Endothelial cell of umbilical vein (primary cell): ENCODE results near the gene SGSH. TPM values are rescaled to one million over a fixed set of nuclear protein-coding genes. Genes with fewer than 3 reads are reported as not detected.

Source experiments
- BruUV-seq: library from RNA; stranded (reverse); fragments of 400-500 nt; replicated peaks from 2 replicates; lab custom pipeline; 2021; lab: Mats Ljungman, UMichigan
- CTCF ChIA-PET: fragments of 300-600, 350-600 bp; sonication (Branson Sonifier 250); formaldehyde crosslinking; loops from one replicate; lab custom pipeline; 2021; ENCODE audit warnings: antibody characterized with exemption, inconsistent platforms; lab: Charles Lee
- POLR2A ChIA-PET: fragments of 300-600, 350-600 bp; sonication (Branson Sonifier 250); formaldehyde crosslinking; loops from one replicate; lab custom pipeline; 2021; ENCODE audit warnings: antibody characterized with exemption, inconsistent platforms; lab: Charles Lee
- DNase-seq: peaks from one replicate; pipeline ENCODE4 v3.0.0-alpha.2; 2011; ENCODE audit warnings: low read depth, low spot score
- FAIRE-seq: peaks from 2 replicates; lab custom pipeline; 2011; peaks lifted over from hg19 to GRCh38; lab: Jason Lieb, UNC
- H2AFZ ChIP-seq: 2 replicates; pipeline ENCODE4 v1.6.0; 2012; ENCODE audit warnings: low read depth, low read length, control low read depth, inconsistent platforms
- H3K27ac ChIP-seq: 2 replicates; pipeline ENCODE4 v1.5.1; 2011; ENCODE audit warnings: low read depth, mild to moderate bottlenecking, control low read depth, low read length, moderate library complexity; ENCODE audit not compliant: insufficient read depth
- H3K27me3 ChIP-seq, 2 experiments: 2 replicates each; pipeline versions ENCODE4 v1.6.0 to v1.6.1; 2011; ENCODE audit warnings: low read length in 2 of 2, mixed read lengths in 1 of 2; ENCODE audit not compliant: control insufficient read depth in 2 of 2, insufficient read depth in 2 of 2
- H3K36me3 ChIP-seq, 2 experiments: 2 replicates in 1 of 2; 3 replicates in 1 of 2; pipeline ENCODE4 v1.5.1; 2011; ENCODE audit warnings: low read length in 2 of 2, mild to moderate bottlenecking in 1 of 2, moderate library complexity in 1 of 2; ENCODE audit not compliant: control insufficient read depth in 2 of 2, insufficient read depth in 2 of 2; ENCODE audit errors: extremely low read depth in 1 of 2
- H3K4me1 ChIP-seq: 3 replicates; pipeline ENCODE4 v1.5.1; 2011; ENCODE audit warnings: mild to moderate bottlenecking, low read length; ENCODE audit not compliant: control insufficient read depth, insufficient read depth; ENCODE audit errors: extremely low read depth
- H3K4me2 ChIP-seq: 2 replicates; pipeline ENCODE4 v1.6.1; 2011; ENCODE audit warnings: low read length, control low read depth, mixed read lengths; ENCODE audit not compliant: insufficient read depth
- H3K4me3 ChIP-seq, 3 experiments: fragments of 200-600 bp in 1 of 3; sonication (generic), shearing (Covaris generic) in 1 of 3; replicated peaks in 1 of 3; 2 replicates each; pipeline ENCODE4 v1.5.1; 2011 to 2016; ENCODE audit warnings: control low read depth in 3 of 3, low read length in 3 of 3, mild to moderate bottlenecking in 2 of 3, inconsistent platforms in 1 of 3, low read depth in 1 of 3, moderate library complexity in 1 of 3; ENCODE audit not compliant: insufficient read depth in 1 of 3
- H3K79me2 ChIP-seq: 2 replicates; pipeline ENCODE4 v1.6.0; 2012; ENCODE audit warnings: low read length, inconsistent platforms; ENCODE audit not compliant: control insufficient read depth, insufficient read depth
- H3K9ac ChIP-seq: replicated peaks from 2 replicates; pipeline ENCODE3; 2011; ENCODE audit warnings: low read length, control low read depth; ENCODE audit not compliant: insufficient read depth; ENCODE audit errors: extremely low read depth
- H3K9me1 ChIP-seq: replicated peaks from 3 replicates; pipeline ENCODE4 v1.6.0; 2011; ENCODE audit warnings: mild to moderate bottlenecking, low read length; ENCODE audit not compliant: control insufficient read depth, insufficient read depth; ENCODE audit errors: extremely low read depth
- H3K9me3 ChIP-seq: replicated peaks from 2 replicates; pipeline ENCODE4 v1.5.1; 2012; ENCODE audit warnings: low read length, inconsistent platforms; ENCODE audit not compliant: control insufficient read depth, insufficient read depth
- H4K20me1 ChIP-seq: replicated peaks from 2 replicates; pipeline ENCODE3; 2011; ENCODE audit warnings: mild to moderate bottlenecking, low read length; ENCODE audit not compliant: control insufficient read depth, insufficient read depth; ENCODE audit errors: extremely low read depth
- EZH2 ChIP-seq: IDR thresholded peaks from 2 replicates; pipeline ENCODE4 v1.6.1; 2012; ENCODE audit warnings: borderline replicate concordance, low read depth, mild to moderate bottlenecking, moderate library complexity, low read length, inconsistent platforms; ENCODE audit not compliant: severe bottlenecking
- FOS ChIP-seq: IDR thresholded peaks from 2 replicates; pipeline ENCODE4 v1.6.1; 2011; ENCODE audit warnings: mild to moderate bottlenecking, low read length, moderate library complexity, borderline replicate concordance; ENCODE audit not compliant: insufficient read depth
- GATA2 ChIP-seq: IDR thresholded peaks from 2 replicates; pipeline ENCODE4 v1.7.0; 2011; ENCODE audit warnings: low read depth, mild to moderate bottlenecking, moderate library complexity, mixed read lengths, low read length; ENCODE audit not compliant: insufficient read length, insufficient read depth
- JUN ChIP-seq: IDR thresholded peaks from 2 replicates; pipeline ENCODE4 v1.6.1; 2011; ENCODE audit warnings: borderline replicate concordance, low read depth; ENCODE audit not compliant: insufficient read length, insufficient read depth
- MYC ChIP-seq: IDR thresholded peaks from one replicate; pipeline ENCODE4 v1.6.1; 2011; ENCODE audit warnings: mild to moderate bottlenecking, low read depth, low read length
- POLR2A ChIP-seq: IDR thresholded peaks from 2 replicates; pipeline ENCODE4 v1.6.1; 2012; ENCODE audit warnings: low read depth, mild to moderate bottlenecking, control low read depth, low read length
- POLR2AphosphoS5 ChIP-seq: IDR thresholded peaks from 2 replicates; pipeline ENCODE4 v1.6.1; 2012; ENCODE audit warnings: low read depth, mild to moderate bottlenecking, control low read depth, low read length, moderate library complexity; ENCODE audit not compliant: insufficient read depth
- dilution Hi-C: fragments of 300-500 bp; cut with MboI; formaldehyde crosslinking; loops from one replicate; pipeline ENCODE4 v1.15.0; 2019; ENCODE audit warnings: low sequenced_read_pairs; ENCODE audit not compliant: extremely low pct_ligation_motif_present
- intact Hi-C: fragments of 100-400 bp; cut with micrococcal nuclease; formaldehyde crosslinking; loops from one replicate; pipeline ENCODE4 v1.10.0; 2022
- polyA plus RNA-seq, 4 experiments: library from polyadenylated mRNA; depleted of rRNA in 3 of 4; stranded (reverse) in 3 of 4; unstranded in 1 of 4; fragments of >200 nt; gene quantifications; 2 replicates each; pipeline versions ENCODE4 v1.2.1 to v1.2.3, GENCODE V29; 2011 to 2012; ENCODE audit warnings: missing spikeins in 1 of 4
- total RNA-seq: library from RNA; stranded (reverse); gene quantifications from 2 replicates; pipeline ENCODE4 v1.2.3, GENCODE V29; 2021
- TF ChIP-seq, protein P1 (sequence below): IDR thresholded peaks from 2 replicates; pipeline ENCODE4 v1.6.1; 2011; ENCODE audit not compliant: insufficient read depth, insufficient read length
- TF ChIP-seq, protein P2 (sequence below), 2 donors: IDR thresholded peaks; 1 replicate in 1 of 2; 2 replicates in 1 of 2; pipeline ENCODE4 v1.5.1; 2011; ENCODE audit warnings: low read length in 2 of 2, mild to moderate bottlenecking in 2 of 2, moderate library complexity in 2 of 2, control low read depth in 1 of 2, inconsistent platforms in 1 of 2, low read depth in 1 of 2; ENCODE audit not compliant: insufficient read depth in 1 of 2; ENCODE audit errors: extremely low read depth in 1 of 2

The SGSH gene
- total and polyA plus RNA-seq, 2 donors (not counting 3 experiments of a cell fraction or from before 2014, with no cell fraction given), result 81.4 to 217 TPM

DNA sequence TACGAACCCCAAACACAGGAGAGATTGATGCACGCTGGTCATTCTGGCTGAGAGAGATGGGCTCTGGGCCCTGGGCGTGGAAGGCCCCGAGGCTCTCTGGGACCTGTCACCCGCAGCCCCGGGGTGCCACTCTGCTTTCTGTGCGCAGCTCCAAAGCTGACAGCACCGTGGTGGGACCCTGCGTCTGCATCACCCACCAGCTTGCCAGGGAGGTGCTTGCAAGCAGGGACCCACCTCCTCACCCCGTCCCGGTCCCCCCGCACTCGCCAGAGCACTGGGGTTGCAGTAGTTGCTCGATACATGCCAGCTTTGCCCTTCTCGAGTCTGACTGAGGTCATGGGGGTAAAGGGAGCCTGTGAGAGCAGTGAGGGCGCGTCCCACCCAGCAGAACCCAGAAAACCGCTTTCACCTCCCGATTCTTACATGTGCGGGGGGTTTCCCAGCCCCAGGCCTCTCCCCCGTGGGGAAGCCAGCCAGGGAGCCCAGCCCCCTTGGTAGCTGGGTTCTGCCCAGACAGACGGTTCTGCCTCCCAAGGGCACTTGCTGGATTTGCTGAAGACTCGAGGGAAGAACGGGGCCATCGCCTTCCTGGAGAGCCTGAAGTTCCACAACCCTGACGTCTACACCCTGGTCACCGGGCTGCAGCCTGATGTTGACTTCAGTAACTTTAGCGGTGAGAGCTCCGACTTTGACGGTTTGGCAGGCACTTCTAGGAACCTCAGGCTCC is 37.9 kb downstream of the SGSH start:
- Histone ChIP-seq H2AFZ (no peak overlapping the region), H3K36me3 (no peaks in the 10 kb centered on the region), H3K79me2 (no peaks in the 10 kb centered on the region), H3K9me3 (no peaks in the 10 kb centered on the region), H3K27ac (no peak overlapping the region), H3K4me1 (peaks cover 7% of the 10 kb centered on the region), H3K4me3 (no peak overlapping the region), H3K4me2 (no peak overlapping the region), H3K9me1 (no peaks in the 10 kb centered on the region), H3K27me3 (peaks cover 8 to 13% of the 10 kb centered on the region in 2 experiments), H3K9ac (no peak overlapping the region), H4K20me1 (no peaks in the 10 kb centered on the region)
- POLR2A ChIA-PET, result no interaction called here
- TF ChIP-seq POLR2A (no peak), POLR2AphosphoS5 (no peak), GATA2 (no peak)
- FAIRE-seq, result no peak
- dilution Hi-C loops, result no loop called here
- CTCF ChIA-PET, result interaction anchor here (1.2 to 2.6 kb wide), 2 partner anchors 10 to 13 kb away, joined by 4 to 13 read pairs; no protein-coding TSS in a partner anchor
- BruUV-seq, result no TSS peak
- no peak for DNase-seq
- intact Hi-C loops, result no loop called here

DNA sequence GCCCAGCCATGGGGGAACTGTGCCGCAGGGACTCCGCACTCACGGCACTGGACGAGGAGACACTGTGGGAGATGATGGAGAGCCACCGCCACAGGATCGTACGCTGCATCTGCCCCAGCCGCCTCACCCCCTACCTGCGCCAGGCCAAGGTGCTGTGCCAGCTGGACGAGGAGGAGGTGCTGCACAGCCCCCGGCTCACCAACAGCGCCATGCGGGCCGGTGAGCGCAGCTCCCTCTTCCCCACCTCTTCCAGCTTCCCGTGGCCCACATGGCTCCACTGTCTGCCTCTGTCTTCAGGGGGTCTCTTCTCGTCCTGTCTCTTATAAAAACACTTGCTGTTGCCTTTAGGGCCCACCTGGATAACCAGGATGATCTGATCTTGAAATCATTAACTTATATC is 38.7 kb downstream of the SGSH start:
- Histone ChIP-seq H3K4me2 (no peak overlapping the region), H3K9ac (no peak overlapping the region), H2AFZ (no peak overlapping the region), H3K27me3 (peaks cover 10 to 13% of the 10 kb centered on the region in 2 experiments), H3K27ac (no peak overlapping the region), H4K20me1 (no peaks in the 10 kb centered on the region), H3K4me3 (no peak overlapping the region), H3K4me1 (peaks cover 7% of the 10 kb centered on the region), H3K79me2 (no peaks in the 10 kb centered on the region), H3K9me3 (no peaks in the 10 kb centered on the region), H3K9me1 (no peaks in the 10 kb centered on the region), H3K36me3 (no peaks in the 10 kb centered on the region)
- no TSS peak for BruUV-seq
- CTCF ChIA-PET, result interaction anchor here (1.2 to 2.6 kb wide), 2 partner anchors 10 to 14 kb away, joined by 4 to 13 read pairs; no protein-coding TSS in a partner anchor
- FAIRE-seq (no peak), DNase-seq (no peak)
- POLR2A ChIA-PET, result no interaction called here
- intact Hi-C loops (no loop called here), dilution Hi-C loops (no loop called here)
- TF ChIP-seq EZH2, result no peak
- TF ChIP-seq, protein P1, sequence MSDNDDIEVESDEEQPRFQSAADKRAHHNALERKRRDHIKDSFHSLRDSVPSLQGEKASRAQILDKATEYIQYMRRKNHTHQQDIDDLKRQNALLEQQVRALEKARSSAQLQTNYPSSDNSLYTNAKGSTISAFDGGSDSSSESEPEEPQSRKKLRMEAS, result no peak
- TF ChIP-seq, protein P2, sequence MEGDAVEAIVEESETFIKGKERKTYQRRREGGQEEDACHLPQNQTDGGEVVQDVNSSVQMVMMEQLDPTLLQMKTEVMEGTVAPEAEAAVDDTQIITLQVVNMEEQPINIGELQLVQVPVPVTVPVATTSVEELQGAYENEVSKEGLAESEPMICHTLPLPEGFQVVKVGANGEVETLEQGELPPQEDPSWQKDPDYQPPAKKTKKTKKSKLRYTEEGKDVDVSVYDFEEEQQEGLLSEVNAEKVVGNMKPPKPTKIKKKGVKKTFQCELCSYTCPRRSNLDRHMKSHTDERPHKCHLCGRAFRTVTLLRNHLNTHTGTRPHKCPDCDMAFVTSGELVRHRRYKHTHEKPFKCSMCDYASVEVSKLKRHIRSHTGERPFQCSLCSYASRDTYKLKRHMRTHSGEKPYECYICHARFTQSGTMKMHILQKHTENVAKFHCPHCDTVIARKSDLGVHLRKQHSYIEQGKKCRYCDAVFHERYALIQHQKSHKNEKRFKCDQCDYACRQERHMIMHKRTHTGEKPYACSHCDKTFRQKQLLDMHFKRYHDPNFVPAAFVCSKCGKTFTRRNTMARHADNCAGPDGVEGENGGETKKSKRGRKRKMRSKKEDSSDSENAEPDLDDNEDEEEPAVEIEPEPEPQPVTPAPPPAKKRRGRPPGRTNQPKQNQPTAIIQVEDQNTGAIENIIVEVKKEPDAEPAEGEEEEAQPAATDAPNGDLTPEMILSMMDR (IDR thresholded peaks at IDR 0.05; ENCODE audit: extremely low read depth in 1 of 2, insufficient read depth in 1 of 2, low read depth in 1 of 2, low read length in 2 of 2), result no peak
- TF ChIP-seq JUN, result no peak
- no peak for TF ChIP-seq FOS
- no peak for TF ChIP-seq MYC
- TF ChIP-seq POLR2AphosphoS5, result no peak
- TF ChIP-seq GATA2, result no peak
